Activated T-cell treated with anti-CD3 and anti-CD28 coated beads, Interleukin-2, amount 50 U/mL, for 48 hours (primary cell): ENCODE results near the gene FMNL2.

Source experiments
- DNase-seq, 2 experiments: peaks; one replicate each; pipeline ENCODE4 v3.0.0-alpha.2; 2020

Gene FMNL2

GRCh38 chr2:152339556-152340286 is 4.7 kb downstream of the FMNL2 start:
- DNase-seq: no peak

GRCh38 chr2:152342259-152343046 is 7.5 kb downstream of the FMNL2 start:
- DNase-seq: no peak

- no peak for DNase-seq
These were observed 8.5 kb downstream of the FMNL2 start for GRCh38 chr2:152343426-152343825.

- no peak for DNase-seq
These were observed 9.7 kb downstream of the FMNL2 start for GRCh38 chr2:152344579-152345195.

- DNase-seq: no peak
These were observed 12.1 kb downstream of the FMNL2 start for GRCh38 chr2:152347076-152347475.

- no peak for DNase-seq
These were observed 13.4 kb downstream of the FMNL2 start for GRCh38 chr2:152348388-152348787.

GRCh38 chr2:152349416-152349815 is 14.4 kb downstream of the FMNL2 start:
- DNase-seq: no peak

GRCh38 chr2:152350155-152350679 is 15.2 kb downstream of the FMNL2 start:
- DNase-seq: no peak

GRCh38 chr2:152352616-152353015 is 17.6 kb downstream of the FMNL2 start:
- DNase-seq: no peak

- no peak for DNase-seq
These were observed 18.4 kb downstream of the FMNL2 start for GRCh38 chr2:152353364-152353763.

- DNase-seq: no peak
These were observed 19.2 kb downstream of the FMNL2 start for GRCh38 chr2:152354069-152354755.

- DNase-seq: no peak
These were observed 19.9 kb downstream of the FMNL2 start for GRCh38 chr2:152354909-152355308.

- DNase-seq: no peak
These were observed 20.4 kb downstream of the FMNL2 start for GRCh38 chr2:152355409-152355831.

- DNase-seq: no peak
These were observed 24.8 kb downstream of the FMNL2 start for GRCh38 chr2:152359573-152360363.

GRCh38 chr2:152363936-152364335 is 29.0 kb downstream of the FMNL2 start:
- no peak for DNase-seq

- no peak for DNase-seq
These were observed 32.8 kb downstream of the FMNL2 start for GRCh38 chr2:152367547-152368390.

- no peak for DNase-seq
These were observed 34.3 kb downstream of the FMNL2 start for GRCh38 chr2:152369176-152369860.

GRCh38 chr2:152370783-152371182 is 35.8 kb downstream of the FMNL2 start:
- no peak for DNase-seq

- no peak for DNase-seq
These were observed 37.5 kb downstream of the FMNL2 start for GRCh38 chr2:152372438-152372984.

- no peak for DNase-seq
These were observed 40.2 kb downstream of the FMNL2 start for GRCh38 chr2:152375174-152375573.
